ENCODE measurements around the gene KHNYN.
"Not testable (repeated sequence)": the region's sequence is repeated elsewhere in the genome, so short reads cannot be mapped to it uniquely, and the experiment has no call there.

DNA sequence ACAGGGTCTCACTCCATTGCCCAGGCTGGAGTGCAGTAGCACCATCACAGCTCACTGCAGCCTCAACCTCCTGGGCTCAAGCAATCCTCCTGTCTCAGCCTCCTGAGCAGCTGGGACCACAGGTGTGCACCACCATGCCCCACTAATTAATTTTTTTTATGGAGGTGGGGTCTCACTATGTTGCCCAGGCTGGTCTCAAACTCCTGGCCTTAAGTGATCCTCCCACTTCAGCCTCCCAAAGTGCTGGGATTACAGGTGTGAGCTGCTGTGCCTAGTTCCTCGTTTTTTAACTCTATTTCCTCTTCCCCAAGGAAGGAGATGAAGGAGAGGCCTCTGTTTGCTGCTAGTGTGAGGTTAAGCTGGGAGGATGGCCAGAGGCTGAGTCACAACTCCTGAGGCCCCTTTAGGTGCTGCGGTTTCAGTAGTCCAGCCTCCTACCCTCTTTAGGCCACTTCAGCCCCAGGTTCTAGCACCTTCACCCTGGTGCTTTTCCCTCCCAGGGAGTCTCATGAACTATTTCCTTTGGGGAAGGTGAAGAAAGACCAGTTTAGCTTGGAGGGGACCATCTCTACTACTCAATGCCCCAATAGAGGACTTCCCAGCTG is 53.0 kb downstream of the KHNYN start:
- TF ChIP-seq, protein P1, sequence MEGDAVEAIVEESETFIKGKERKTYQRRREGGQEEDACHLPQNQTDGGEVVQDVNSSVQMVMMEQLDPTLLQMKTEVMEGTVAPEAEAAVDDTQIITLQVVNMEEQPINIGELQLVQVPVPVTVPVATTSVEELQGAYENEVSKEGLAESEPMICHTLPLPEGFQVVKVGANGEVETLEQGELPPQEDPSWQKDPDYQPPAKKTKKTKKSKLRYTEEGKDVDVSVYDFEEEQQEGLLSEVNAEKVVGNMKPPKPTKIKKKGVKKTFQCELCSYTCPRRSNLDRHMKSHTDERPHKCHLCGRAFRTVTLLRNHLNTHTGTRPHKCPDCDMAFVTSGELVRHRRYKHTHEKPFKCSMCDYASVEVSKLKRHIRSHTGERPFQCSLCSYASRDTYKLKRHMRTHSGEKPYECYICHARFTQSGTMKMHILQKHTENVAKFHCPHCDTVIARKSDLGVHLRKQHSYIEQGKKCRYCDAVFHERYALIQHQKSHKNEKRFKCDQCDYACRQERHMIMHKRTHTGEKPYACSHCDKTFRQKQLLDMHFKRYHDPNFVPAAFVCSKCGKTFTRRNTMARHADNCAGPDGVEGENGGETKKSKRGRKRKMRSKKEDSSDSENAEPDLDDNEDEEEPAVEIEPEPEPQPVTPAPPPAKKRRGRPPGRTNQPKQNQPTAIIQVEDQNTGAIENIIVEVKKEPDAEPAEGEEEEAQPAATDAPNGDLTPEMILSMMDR (conservative IDR thresholded peaks at IDR 0.05; ENCODE audit: low read length) = not testable (repeated sequence)
- TF ChIP-seq EZH2phosphoT487 (IDR thresholded peaks at IDR 0.05; ENCODE audit: borderline replicate concordance) = not testable (repeated sequence)
